ENCODE measurements around the gene PRDM12. TPM values are rescaled to one million over a fixed set of nuclear protein-coding genes. Genes with fewer than 3 reads are reported as not detected.

The PRDM12 gene
- total RNA-seq, 1 experiment from 2014 or later = 0.07 TPM

GRCh38 chr9:130660326-130660682 lies 4.1 kb upstream of the PRDM12 start:
- no peak overlapping the region for H2AFZ ChIP-seq (ENCODE audit: low read length)

GRCh38 chr9:130660683-130661450 lies 3.5 kb upstream of the PRDM12 start:
- Histone ChIP-seq H3K4me3 (ENCODE audit: low read length) (no peak overlapping the region), H2AFZ (ENCODE audit: low read length) (no peak overlapping the region), H4K20me1 (ENCODE audit: insufficient read depth, low read depth, low read length) (no peaks in the 10 kb centered on the region), H3K27me3 (ENCODE audit: low read length) (no peaks in the 10 kb centered on the region), H3K27ac (ENCODE audit: low read length) (no peak overlapping the region), H3K4me1 (ENCODE audit: low read length) (peaks cover 4% of the 10 kb centered on the region; the same call in 1 of the 2 replicates), H3K9me3 (ENCODE audit: low read length) (no peaks in the 10 kb centered on the region), H3K9ac (ENCODE audit: low read length) (no peak overlapping the region), H3K36me3 (ENCODE audit: insufficient read depth, low read length) (no peaks in the 10 kb centered on the region), H3K79me2 (ENCODE audit: low read length) (no peaks in the 10 kb centered on the region), H3K9me2 (replicated peaks; ENCODE audit: insufficient read depth, low read length) (no peaks in the 10 kb centered on the region), H3K4me2 (ENCODE audit: low read depth, low read length, poor library complexity, severe bottlenecking) (no peak overlapping the region)
- no peak for DNase-seq

More at GRCh38 chr9:130660326-130660682, 4.1 kb upstream of the PRDM12 start:
- no peaks in the 10 kb centered on the region for H3K79me2 ChIP-seq (ENCODE audit: low read length)
- no peak overlapping the region for H3K9ac ChIP-seq (ENCODE audit: low read length)
- H3K9me2 ChIP-seq (replicated peaks; ENCODE audit: insufficient read depth, low read length) = no peaks in the 10 kb centered on the region
- H4K20me1 ChIP-seq (ENCODE audit: insufficient read depth, low read depth, low read length) = no peaks in the 10 kb centered on the region
- no peaks in the 10 kb centered on the region for H3K27me3 ChIP-seq (ENCODE audit: low read length)
- H3K36me3 ChIP-seq (ENCODE audit: insufficient read depth, low read length) = no peaks in the 10 kb centered on the region
- no peak overlapping the region for H3K27ac ChIP-seq (ENCODE audit: low read length)
- H3K4me2 ChIP-seq (ENCODE audit: low read depth, low read length, poor library complexity, severe bottlenecking) = no peak overlapping the region
- no peak overlapping the region for H3K4me3 ChIP-seq (ENCODE audit: low read length)
- DNase-seq = no peak
- H3K4me1 ChIP-seq (ENCODE audit: low read length) = peaks cover 4% of the 10 kb centered on the region; the same call in 1 of the 2 replicates
- H3K9me3 ChIP-seq (ENCODE audit: low read length) = no peaks in the 10 kb centered on the region

GRCh38 chr9:130661451-130662098 lies 2.8 kb upstream of the PRDM12 start:
- no peak overlapping the region for H3K27ac ChIP-seq (ENCODE audit: low read length)
- no peaks in the 10 kb centered on the region for H3K79me2 ChIP-seq (ENCODE audit: low read length)
- H3K36me3 ChIP-seq (ENCODE audit: insufficient read depth, low read length) = no peaks in the 10 kb centered on the region
- no peaks in the 10 kb centered on the region for H3K9me2 ChIP-seq (replicated peaks; ENCODE audit: insufficient read depth, low read length)
- H3K9ac ChIP-seq (ENCODE audit: low read length) = no peak overlapping the region
- H3K4me1 ChIP-seq (ENCODE audit: low read length) = peaks cover 4% of the 10 kb centered on the region; the same call in 1 of the 2 replicates
- DNase-seq = no peak
- H4K20me1 ChIP-seq (ENCODE audit: insufficient read depth, low read depth, low read length) = no peaks in the 10 kb centered on the region
- H3K4me3 ChIP-seq (ENCODE audit: low read length) = no peak overlapping the region
- no peak overlapping the region for H2AFZ ChIP-seq (ENCODE audit: low read length)
- no peaks in the 10 kb centered on the region for H3K9me3 ChIP-seq (ENCODE audit: low read length)
- no peaks in the 10 kb centered on the region for H3K27me3 ChIP-seq (ENCODE audit: low read length)
- no peak overlapping the region for H3K4me2 ChIP-seq (ENCODE audit: low read depth, low read length, poor library complexity, severe bottlenecking)

GRCh38 chr9:130662099-130662969 lies 2.1 kb upstream of the PRDM12 start:
- no peaks in the 10 kb centered on the region for H4K20me1 ChIP-seq (ENCODE audit: insufficient read depth, low read depth, low read length)
- no peak overlapping the region for H3K4me2 ChIP-seq (ENCODE audit: low read depth, low read length, poor library complexity, severe bottlenecking)
- no peak overlapping the region for H3K9ac ChIP-seq (ENCODE audit: low read length)
- no peak overlapping the region for H3K4me3 ChIP-seq (ENCODE audit: low read length)
- no peaks in the 10 kb centered on the region for H3K27me3 ChIP-seq (ENCODE audit: low read length)
- no peak overlapping the region for H3K27ac ChIP-seq (ENCODE audit: low read length)
- no peaks in the 10 kb centered on the region for H3K79me2 ChIP-seq (ENCODE audit: low read length)
- H3K9me3 ChIP-seq (ENCODE audit: low read length) = no peaks in the 10 kb centered on the region
- H3K36me3 ChIP-seq (ENCODE audit: insufficient read depth, low read length) = no peaks in the 10 kb centered on the region
- peaks cover 4% of the 10 kb centered on the region; the same call in 1 of the 2 replicates for H3K4me1 ChIP-seq (ENCODE audit: low read length)
- H2AFZ ChIP-seq (ENCODE audit: low read length) = no peak overlapping the region
- H3K9me2 ChIP-seq (replicated peaks; ENCODE audit: insufficient read depth, low read length) = no peaks in the 10 kb centered on the region
- DNase-seq = no peak

GRCh38 chr9:130662970-130663257 lies 1.5 kb upstream of the PRDM12 start:
- Histone ChIP-seq H3K9ac (ENCODE audit: low read length) (no peak overlapping the region), H3K79me2 (ENCODE audit: low read length) (no peaks in the 10 kb centered on the region), H3K9me2 (replicated peaks; ENCODE audit: insufficient read depth, low read length) (no peaks in the 10 kb centered on the region), H3K27ac (ENCODE audit: low read length) (no peak overlapping the region), H3K4me2 (ENCODE audit: low read depth, low read length, poor library complexity, severe bottlenecking) (no peak overlapping the region), H3K9me3 (ENCODE audit: low read length) (no peaks in the 10 kb centered on the region), H2AFZ (ENCODE audit: low read length) (no peak overlapping the region), H3K27me3 (ENCODE audit: low read length) (no peaks in the 10 kb centered on the region), H4K20me1 (ENCODE audit: insufficient read depth, low read depth, low read length) (no peaks in the 10 kb centered on the region), H3K4me1 (ENCODE audit: low read length) (peaks cover 4% of the 10 kb centered on the region; the same call in 1 of the 2 replicates), H3K36me3 (ENCODE audit: insufficient read depth, low read length) (no peaks in the 10 kb centered on the region), H3K4me3 (ENCODE audit: low read length) (no peak overlapping the region)
- DNase-seq = no peak

- Histone ChIP-seq H3K27ac (ENCODE audit: low read length) (no peak overlapping the region), H3K9ac (ENCODE audit: low read length) (no peak overlapping the region), H3K79me2 (ENCODE audit: low read length) (no peaks in the 10 kb centered on the region), H2AFZ (ENCODE audit: low read length) (no peak overlapping the region), H3K27me3 (ENCODE audit: low read length) (no peaks in the 10 kb centered on the region), H4K20me1 (ENCODE audit: insufficient read depth, low read depth, low read length) (no peaks in the 10 kb centered on the region), H3K4me3 (ENCODE audit: low read length) (no peak overlapping the region), H3K9me2 (replicated peaks; ENCODE audit: insufficient read depth, low read length) (no peaks in the 10 kb centered on the region), H3K4me2 (ENCODE audit: low read depth, low read length, poor library complexity, severe bottlenecking) (no peak overlapping the region), H3K9me3 (ENCODE audit: low read length) (no peaks in the 10 kb centered on the region), H3K36me3 (ENCODE audit: insufficient read depth, low read length) (no peaks in the 10 kb centered on the region), H3K4me1 (ENCODE audit: low read length) (no peaks in the 10 kb centered on the region)
- no peak for DNase-seq
Observed at GRCh38 chr9:130663258-130663976, 977 bp upstream of the PRDM12 start.

GRCh38 chr9:130663977-130664250 lies 480 bp upstream of the PRDM12 start:
- Histone ChIP-seq H2AFZ (ENCODE audit: low read length) (no peak overlapping the region), H3K4me3 (ENCODE audit: low read length) (no peak overlapping the region), H3K27ac (ENCODE audit: low read length) (no peak overlapping the region), H3K9ac (ENCODE audit: low read length) (no peak overlapping the region), H3K4me2 (ENCODE audit: low read depth, low read length, poor library complexity, severe bottlenecking) (no peak overlapping the region), H3K27me3 (ENCODE audit: low read length) (no peaks in the 10 kb centered on the region), H3K36me3 (ENCODE audit: insufficient read depth, low read length) (no peaks in the 10 kb centered on the region), H3K9me3 (ENCODE audit: low read length) (no peaks in the 10 kb centered on the region), H3K79me2 (ENCODE audit: low read length) (no peaks in the 10 kb centered on the region), H3K9me2 (replicated peaks; ENCODE audit: insufficient read depth, low read length) (no peaks in the 10 kb centered on the region), H4K20me1 (ENCODE audit: insufficient read depth, low read depth, low read length) (no peaks in the 10 kb centered on the region), H3K4me1 (ENCODE audit: low read length) (no peaks in the 10 kb centered on the region)
- DNase-seq = no peak

- H3K79me2 ChIP-seq (ENCODE audit: low read length) = no peaks in the 10 kb centered on the region
- no peaks in the 10 kb centered on the region for H3K27me3 ChIP-seq (ENCODE audit: low read length)
- no peaks in the 10 kb centered on the region for H3K9me2 ChIP-seq (replicated peaks; ENCODE audit: insufficient read depth, low read length)
- no peak overlapping the region for H3K27ac ChIP-seq (ENCODE audit: low read length)
- no peaks in the 10 kb centered on the region for H3K4me1 ChIP-seq (ENCODE audit: low read length)
- H3K9me3 ChIP-seq (ENCODE audit: low read length) = no peaks in the 10 kb centered on the region
- no peak overlapping the region for H2AFZ ChIP-seq (ENCODE audit: low read length)
- no peaks in the 10 kb centered on the region for H4K20me1 ChIP-seq (ENCODE audit: insufficient read depth, low read depth, low read length)
- no peak overlapping the region for H3K4me3 ChIP-seq (ENCODE audit: low read length)
- no peak for DNase-seq
- H3K9ac ChIP-seq (ENCODE audit: low read length) = no peak overlapping the region
- no peak overlapping the region for H3K4me2 ChIP-seq (ENCODE audit: low read depth, low read length, poor library complexity, severe bottlenecking)
- no peaks in the 10 kb centered on the region for H3K36me3 ChIP-seq (ENCODE audit: insufficient read depth, low read length)
Observed at GRCh38 chr9:130665029-130665430, 636 bp downstream of the PRDM12 start.
